ENCODE data around the gene ADAM33.

- TF ChIP-seq CTBP1 (IDR thresholded peaks at IDR 0.05; ENCODE audit: borderline replicate concordance): no peak
- TF ChIP-seq SUZ12 (IDR thresholded peaks at IDR 0.05): no peak
- no peak for TF ChIP-seq FOXK2 (IDR thresholded peaks at IDR 0.05)
- no peak for TF ChIP-seq ARNT (IDR thresholded peaks at IDR 0.05)
- TF ChIP-seq BHLHE40 (IDR thresholded peaks at IDR 0.05; ENCODE audit: borderline replicate concordance): no peak
- no peak for TF ChIP-seq TARDBP (IDR thresholded peaks at IDR 0.05)
These were observed 25.7 kb upstream of the ADAM33 start for GRCh38 chr20:3707508-3707899.

All from HEK293T (cell line).